Right lobe of liver (tissue), 4 donors: ENCODE data around the gene DUSP16.

ENCODE experiments used
- CTCF ChIP-seq, 4 donors: fragments of 200-600 bp in 3 of 4; fragments of 450-650 bp in 1 of 4; IDR thresholded peaks; one replicate each; pipeline versions ENCODE4 v1.5.1 to v1.8.0; 2016 to 2022; ENCODE audit warnings: antibody characterized with exemption in 4 of 4, mild to moderate bottlenecking in 2 of 4
- POLR2A ChIP-seq: fragments of 450-650 bp; IDR thresholded peaks from one replicate; pipeline ENCODE4 v1.6.1; 2017; ENCODE audit warnings: antibody characterized with exemption, mild to moderate bottlenecking
- donor health status: DM: no; HTN: no; CAD: no.
- donor health status: DM: no; HTN: no; CAD: no.
- donor health status: DM: no; HTN: yes; CAD: no.

- TF ChIP-seq CTCF (IDR thresholded peaks at IDR 0.05) (no peak), POLR2A (no peak)
Measured at GRCh38 chr12:12495536-12495935, 67.1 kb downstream of the DUSP16 start.
